Mucosa of gallbladder (tissue), 1 donor: Measurements from ENCODE around the gene STN1. TPM values are rescaled to one million over a fixed set of nuclear protein-coding genes. Genes with fewer than 3 reads are reported as not detected.

Experiments used
- total RNA-seq: library from RNA; stranded (reverse); gene quantifications from one replicate; pipeline ENCODE4 v1.2.1, GENCODE V29; 2021
- donor health status: DM: no; HTN: no; CAD: no.

STN1 gene
- total RNA-seq, 1 donor from 2014 or later = 29.2 TPM

Other genes with a start within 250 kb of the STN1 start
- gene SH3PXD2A, start 62.6 kb downstream of the STN1 start, total RNA-seq = 62.3 TPM
- gene SLK, start 49.0 kb upstream of the STN1 start, total RNA-seq = 38.5 TPM
- 0.49 TPM for gene COL17A1, start 167.7 kb upstream of the STN1 start, total RNA-seq
- gene SFR1, start 204.0 kb upstream of the STN1 start, total RNA-seq = 5.1 TPM